CD4-positive, alpha-beta T cell (primary cell): ENCODE measurements around the gene ALG12. TPM values are rescaled to one million over a fixed set of nuclear protein-coding genes. Genes with fewer than 3 reads are reported as not detected.

ENCODE experiments used
- ATAC-seq: fragments of 200-7000 bp; cut with Tn5 transposase; one replicate; pipeline ENCODE4 v1.10.0; 2022; ENCODE audit warnings: mild to moderate bottlenecking; ENCODE audit not compliant: poor library complexity
- CTCF ChIA-PET: fragments of 350-600 bp; sonication (Branson Sonifier 250); formaldehyde crosslinking; loops from one replicate; lab custom pipeline; 2021; ENCODE audit warnings: antibody characterized with exemption, inconsistent platforms; lab: Charles Lee
- POLR2A ChIA-PET: fragments of 350-600 bp; sonication (Branson Sonifier 250); formaldehyde crosslinking; loops from one replicate; lab custom pipeline; 2021; ENCODE audit warnings: antibody characterized with exemption, inconsistent platforms; lab: Charles Lee
- DNase-seq, 14 experiments: peaks; one replicate each; pipeline ENCODE4 v3.0.0-alpha.2; 2013 to 2020; ENCODE audit warnings: mixed read lengths in 2 of 14
- H3K27ac ChIP-seq, 2 donors: one replicate each; pipeline versions ENCODE4 v1.5.1 to v1.7.0; 2013; ENCODE audit warnings: low read length in 2 of 2, low read depth in 1 of 2, mild to moderate bottlenecking in 1 of 2
- H3K27me3 ChIP-seq, 2 experiments: 1 replicate in 1 of 2; 2 replicates in 1 of 2; pipeline versions ENCODE4 v1.6.1 to v1.7.0; 2013; ENCODE audit warnings: low read length in 2 of 2, control low read depth in 1 of 2, mild to moderate bottlenecking in 1 of 2, moderate library complexity in 1 of 2; ENCODE audit not compliant: insufficient read depth in 2 of 2, control insufficient read depth in 1 of 2
- H3K36me3 ChIP-seq: one replicate; pipeline ENCODE4 v1.6.1; 2013; ENCODE audit warnings: low read length, control low read depth; ENCODE audit not compliant: insufficient read depth
- H3K4me1 ChIP-seq: one replicate; pipeline ENCODE4 v1.6.1; 2013; ENCODE audit warnings: low read length, control low read depth; ENCODE audit not compliant: insufficient read depth
- H3K4me3 ChIP-seq: one replicate; pipeline ENCODE4 v1.5.1; 2013; ENCODE audit warnings: mild to moderate bottlenecking, low read length, moderate library complexity
- H3K9me3 ChIP-seq, 2 experiments: 1 replicate in 1 of 2; 2 replicates in 1 of 2; pipeline versions ENCODE4 v1.6.1 to v1.7.0; 2013; ENCODE audit warnings: low read length in 2 of 2, mild to moderate bottlenecking in 2 of 2, control low read depth in 1 of 2, moderate library complexity in 1 of 2; ENCODE audit not compliant: control insufficient read depth in 1 of 2, insufficient read depth in 1 of 2
- H3K27ac Mint-ChIP-seq: one replicate; pipeline ENCODE4 v1.8.0; 2020; ENCODE audit warnings: mixed read lengths
- H3K27me3 Mint-ChIP-seq: one replicate; pipeline ENCODE4 v1.8.0; 2021; ENCODE audit warnings: mixed read lengths
- H3K36me3 Mint-ChIP-seq: one replicate; pipeline ENCODE4 v1.8.0; 2021; ENCODE audit warnings: low read depth, mixed read lengths
- H3K4me1 Mint-ChIP-seq: one replicate; pipeline ENCODE4 v1.8.0; 2021; ENCODE audit warnings: low read depth, mixed read lengths
- H3K4me3 Mint-ChIP-seq: one replicate; pipeline ENCODE4 v1.8.0; 2020; ENCODE audit warnings: mild to moderate bottlenecking, mixed read lengths
- H3K9me3 Mint-ChIP-seq: one replicate; pipeline ENCODE4 v1.8.0; 2020; ENCODE audit warnings: mixed read lengths
- intact Hi-C, 2 experiments: fragments of 100-400 bp; cut with DNase I in 1 of 2; cut with micrococcal nuclease in 1 of 2; formaldehyde crosslinking; loops; one replicate each; pipeline versions ENCODE4 v1.15.1 to v1.9.0; 2023 to 2025; cut with DNase I, micrococcal nuclease
- total RNA-seq, 174 experiments: library from RNA in 2 of 174; stranded (reverse) in 2 of 174; gene quantifications; one replicate each; pipeline ENCODE4 v1.2.3 and lab custom pipeline; 2021 to 2026
- TF ChIP-seq, protein P1 (sequence below): fragments of 200-600 bp; IDR thresholded peaks from one replicate; pipeline ENCODE4 v1.8.0; 2022; ENCODE audit warnings: antibody characterized with exemption, mild to moderate bottlenecking

The ALG12 gene
- total RNA-seq, 2 experiments from 2014 or later: 13.5 to 14.6 TPM

DNA sequence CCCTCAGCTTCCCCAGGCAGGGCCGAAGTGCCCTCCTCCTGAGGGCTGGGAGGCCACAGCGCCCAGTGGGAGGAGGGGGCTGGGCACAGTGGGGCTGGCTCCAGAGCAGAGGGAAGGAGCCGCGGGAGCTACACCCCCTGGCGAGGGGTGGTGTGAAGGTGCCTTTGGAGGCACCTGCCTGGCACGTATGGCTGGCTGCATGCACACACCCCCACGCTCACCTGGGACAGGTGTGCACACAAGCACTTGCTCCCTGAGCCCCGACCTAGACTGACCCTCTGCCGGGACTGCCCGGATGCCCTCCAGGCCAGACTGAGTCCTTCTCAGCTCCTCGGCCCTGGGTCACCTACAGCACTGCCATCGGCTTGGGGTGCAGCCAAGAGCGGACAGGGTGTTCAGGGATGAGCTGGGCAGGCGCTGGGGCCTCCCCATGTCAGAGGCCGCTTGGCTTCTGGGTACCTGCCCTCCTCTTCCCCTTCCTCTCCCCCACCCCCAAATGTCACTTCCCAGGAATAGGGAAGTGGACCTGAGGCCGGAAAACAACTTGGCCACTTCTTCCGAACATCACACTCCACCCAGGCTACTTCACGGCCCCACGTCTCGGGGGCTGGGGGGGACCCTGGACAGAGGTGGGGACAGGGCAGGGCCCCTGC lies 34.9 kb upstream of the ALG12 start:
- Mint-ChIP-seq H3K4me1 (no peaks in the 10 kb centered on the region), H3K4me3 (no peak overlapping the region), H3K27ac (no peak overlapping the region), H3K36me3 (no peaks in the 10 kb centered on the region), H3K9me3 (no peaks in the 10 kb centered on the region), H3K27me3 (no peaks in the 10 kb centered on the region)
- intact Hi-C loops: no loop called here
- POLR2A ChIA-PET: no interaction called here
- Histone ChIP-seq H3K27me3 (no peaks in the 10 kb centered on the region), H3K27ac (no peak overlapping the region), H3K36me3 (no peaks in the 10 kb centered on the region), H3K4me1 (peaks cover 2% of the 10 kb centered on the region), H3K9me3 (no peaks in the 10 kb centered on the region), H3K4me3 (no peak overlapping the region)
- ATAC-seq (no peak), DNase-seq (peak in 1 of 14 experiments; percentile 22)
- TF ChIP-seq, protein P1, sequence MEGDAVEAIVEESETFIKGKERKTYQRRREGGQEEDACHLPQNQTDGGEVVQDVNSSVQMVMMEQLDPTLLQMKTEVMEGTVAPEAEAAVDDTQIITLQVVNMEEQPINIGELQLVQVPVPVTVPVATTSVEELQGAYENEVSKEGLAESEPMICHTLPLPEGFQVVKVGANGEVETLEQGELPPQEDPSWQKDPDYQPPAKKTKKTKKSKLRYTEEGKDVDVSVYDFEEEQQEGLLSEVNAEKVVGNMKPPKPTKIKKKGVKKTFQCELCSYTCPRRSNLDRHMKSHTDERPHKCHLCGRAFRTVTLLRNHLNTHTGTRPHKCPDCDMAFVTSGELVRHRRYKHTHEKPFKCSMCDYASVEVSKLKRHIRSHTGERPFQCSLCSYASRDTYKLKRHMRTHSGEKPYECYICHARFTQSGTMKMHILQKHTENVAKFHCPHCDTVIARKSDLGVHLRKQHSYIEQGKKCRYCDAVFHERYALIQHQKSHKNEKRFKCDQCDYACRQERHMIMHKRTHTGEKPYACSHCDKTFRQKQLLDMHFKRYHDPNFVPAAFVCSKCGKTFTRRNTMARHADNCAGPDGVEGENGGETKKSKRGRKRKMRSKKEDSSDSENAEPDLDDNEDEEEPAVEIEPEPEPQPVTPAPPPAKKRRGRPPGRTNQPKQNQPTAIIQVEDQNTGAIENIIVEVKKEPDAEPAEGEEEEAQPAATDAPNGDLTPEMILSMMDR: no peak
- CTCF ChIA-PET: no interaction called here

- Histone ChIP-seq H3K36me3 (no peaks in the 10 kb centered on the region), H3K9me3 (no peaks in the 10 kb centered on the region), H3K4me1 (peaks cover 9% of the 10 kb centered on the region), H3K27ac (no peak overlapping the region), H3K4me3 (no peak overlapping the region), H3K27me3 (no peaks in the 10 kb centered on the region)
- no peak overlapping the region for H3K4me3 Mint-ChIP-seq
- intact Hi-C loops: no loop called here
- ATAC-seq (no peak), DNase-seq (no peak)
- H3K27me3 Mint-ChIP-seq: no peaks in the 10 kb centered on the region
- H3K36me3 Mint-ChIP-seq: no peaks in the 10 kb centered on the region
- no peaks in the 10 kb centered on the region for H3K4me1 Mint-ChIP-seq
- ChIA-PET POLR2A (interaction anchor here (1.1 to 1.7 kb wide), 3 partner anchors 9 to 16 kb away, joined by 8 to 24 read pairs (median 17); partner anchors contain the start of gene PIM3), CTCF (no interaction called here)
- H3K9me3 Mint-ChIP-seq: no peaks in the 10 kb centered on the region
- TF ChIP-seq, protein P1: no peak
- no peak overlapping the region for H3K27ac Mint-ChIP-seq
Measured at GRCh38 chr22:49951986-49952896, 34.0 kb upstream of the ALG12 start.

- CTCF ChIA-PET: no interaction called here
- POLR2A ChIA-PET: interaction anchor here (1.1 to 1.7 kb wide), 4 partner anchors 10 to 16 kb away, joined by 4 to 24 read pairs (median 12); partner anchors contain the start of gene PIM3
- ATAC-seq (no peak), DNase-seq (no peak)
- Mint-ChIP-seq H3K36me3 (no peaks in the 10 kb centered on the region), H3K4me3 (no peak overlapping the region), H3K4me1 (no peaks in the 10 kb centered on the region), H3K27me3 (no peaks in the 10 kb centered on the region), H3K27ac (no peak overlapping the region), H3K9me3 (no peaks in the 10 kb centered on the region)
- TF ChIP-seq, protein P1: no peak
- Histone ChIP-seq H3K4me3 (no peak overlapping the region), H3K4me1 (peaks cover 15% of the 10 kb centered on the region), H3K27me3 (no peaks in the 10 kb centered on the region), H3K27ac (no peak overlapping the region), H3K36me3 (no peaks in the 10 kb centered on the region), H3K9me3 (no peaks in the 10 kb centered on the region)
- intact Hi-C loops: no loop called here
Measured at GRCh38 chr22:49951678-49951985, 33.4 kb upstream of the ALG12 start.
